UCSD-AML1 (cell line): ENCODE results near the gene DPM2.

ENCODE experiments used
- DNase-seq: peaks from one replicate; lab custom pipeline; 2025; ENCODE audit not compliant: unreplicated experiment; lab: John Stamatoyannopoulos, UW

DPM2 gene

DNA sequence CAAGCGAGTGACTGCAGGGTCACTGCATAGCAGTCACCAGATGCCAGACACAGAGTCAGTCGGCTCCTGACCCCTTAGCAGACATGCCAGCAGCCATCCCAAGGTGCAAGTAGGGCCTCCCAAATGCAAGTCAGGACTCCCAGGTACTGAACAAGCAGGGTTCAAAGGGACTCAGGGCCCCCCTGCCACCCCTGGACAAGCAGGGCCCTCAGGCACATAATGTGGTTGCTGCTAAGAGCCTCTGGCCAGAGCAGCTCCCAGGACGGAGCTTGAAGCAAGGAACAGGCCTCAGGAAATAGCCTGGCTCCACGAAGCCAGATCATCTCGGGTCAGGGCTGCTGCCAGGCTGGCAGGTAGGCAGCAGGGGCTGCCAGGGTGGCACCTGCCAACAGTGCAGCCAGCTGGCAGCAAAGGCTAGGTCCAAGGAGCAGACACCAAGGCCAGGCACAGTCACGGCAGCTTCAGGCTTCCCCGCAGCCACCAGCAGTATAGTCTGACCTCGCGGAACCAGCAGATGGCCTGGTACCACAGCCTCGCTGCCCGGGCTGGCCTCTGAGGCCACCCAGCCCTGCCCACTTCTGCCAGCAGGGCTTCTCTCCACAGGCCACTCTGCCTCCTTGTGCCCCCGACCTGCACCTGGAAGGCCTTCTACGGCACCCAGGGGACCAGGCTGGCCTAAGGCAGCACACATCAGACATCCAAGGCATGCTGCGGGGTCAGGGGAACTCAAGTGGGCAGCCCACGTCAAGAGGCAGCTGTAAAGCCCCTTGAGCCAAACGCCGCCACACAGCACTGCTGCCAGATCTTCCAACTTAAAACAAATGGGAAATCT lies 35.7 kb upstream of the DPM2 start:
- DNase-seq, result no peak

DNA sequence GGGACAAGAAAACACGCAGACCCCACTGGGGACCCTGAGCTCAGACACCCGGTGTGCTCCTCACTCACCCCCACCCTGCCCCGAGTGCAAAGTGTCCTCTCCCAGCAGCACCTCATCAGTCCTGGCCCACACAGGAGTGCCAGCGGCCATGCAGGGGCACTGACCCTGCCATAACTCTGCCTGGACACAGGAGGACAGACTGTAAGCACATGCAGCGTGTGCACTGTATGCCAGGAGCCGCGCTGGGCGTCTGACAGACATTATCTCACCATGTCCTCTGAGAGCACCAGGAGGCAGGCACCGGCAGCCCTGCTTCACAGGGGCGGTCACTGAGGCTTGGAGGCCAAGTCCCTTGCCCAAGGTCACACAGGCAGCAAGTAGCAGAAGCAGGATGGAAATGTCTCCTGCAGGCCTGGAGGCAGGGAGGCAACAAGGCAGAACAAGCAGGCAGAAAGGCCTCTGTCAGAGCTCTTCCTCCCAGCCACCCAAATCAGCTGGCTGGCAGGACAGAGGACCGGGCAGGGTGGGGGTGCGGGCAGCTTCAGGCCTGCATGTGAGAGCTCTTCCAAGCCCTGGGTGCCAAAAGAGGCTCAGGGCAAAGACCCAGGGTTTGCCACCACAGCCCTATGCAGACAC lies 34.7 kb upstream of the DPM2 start:
- no peak for DNase-seq

DNA sequence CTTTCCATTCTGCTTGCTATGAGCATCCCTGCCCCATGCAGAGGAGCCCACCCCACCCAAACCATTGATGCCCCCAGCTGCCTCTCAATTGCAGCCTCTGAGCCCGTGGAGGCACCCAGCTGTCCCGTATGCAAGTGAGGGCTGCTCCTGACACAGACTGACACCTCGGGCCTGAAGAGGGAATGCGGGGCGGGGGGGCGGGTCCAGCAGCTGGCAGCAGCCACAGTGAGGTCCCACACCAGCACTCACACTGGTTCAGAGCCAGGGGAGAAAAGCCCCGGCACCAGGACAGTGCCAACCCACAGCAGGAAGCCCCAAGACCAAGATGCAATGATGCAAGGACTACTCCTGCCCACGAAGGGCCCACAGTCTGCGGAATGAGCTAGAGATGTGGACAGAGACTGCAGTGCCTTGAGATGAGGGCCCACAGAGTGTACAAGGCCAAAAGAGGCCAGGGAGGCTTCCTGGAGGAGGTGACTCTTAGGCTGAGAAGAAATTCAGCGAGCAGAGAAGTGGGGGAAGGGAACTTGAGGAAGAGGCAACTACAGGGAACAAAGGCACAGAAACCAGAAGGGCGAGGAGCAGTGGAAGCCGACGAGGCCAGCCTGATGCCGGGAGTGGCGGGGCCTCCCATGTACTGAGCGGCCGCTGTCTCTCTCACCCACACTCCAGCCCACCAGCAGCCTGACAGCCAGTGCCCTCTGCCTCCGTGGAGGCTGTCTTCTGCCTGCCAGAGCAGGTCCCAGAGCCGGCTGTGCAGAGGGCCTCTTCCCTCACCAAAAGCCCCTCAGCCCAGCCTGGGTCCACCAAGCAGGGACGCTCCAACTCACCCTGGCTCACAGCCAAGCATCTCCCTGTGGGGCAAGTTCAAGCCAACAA lies 33.9 kb upstream of the DPM2 start:
- DNase-seq, result no peak

DNA sequence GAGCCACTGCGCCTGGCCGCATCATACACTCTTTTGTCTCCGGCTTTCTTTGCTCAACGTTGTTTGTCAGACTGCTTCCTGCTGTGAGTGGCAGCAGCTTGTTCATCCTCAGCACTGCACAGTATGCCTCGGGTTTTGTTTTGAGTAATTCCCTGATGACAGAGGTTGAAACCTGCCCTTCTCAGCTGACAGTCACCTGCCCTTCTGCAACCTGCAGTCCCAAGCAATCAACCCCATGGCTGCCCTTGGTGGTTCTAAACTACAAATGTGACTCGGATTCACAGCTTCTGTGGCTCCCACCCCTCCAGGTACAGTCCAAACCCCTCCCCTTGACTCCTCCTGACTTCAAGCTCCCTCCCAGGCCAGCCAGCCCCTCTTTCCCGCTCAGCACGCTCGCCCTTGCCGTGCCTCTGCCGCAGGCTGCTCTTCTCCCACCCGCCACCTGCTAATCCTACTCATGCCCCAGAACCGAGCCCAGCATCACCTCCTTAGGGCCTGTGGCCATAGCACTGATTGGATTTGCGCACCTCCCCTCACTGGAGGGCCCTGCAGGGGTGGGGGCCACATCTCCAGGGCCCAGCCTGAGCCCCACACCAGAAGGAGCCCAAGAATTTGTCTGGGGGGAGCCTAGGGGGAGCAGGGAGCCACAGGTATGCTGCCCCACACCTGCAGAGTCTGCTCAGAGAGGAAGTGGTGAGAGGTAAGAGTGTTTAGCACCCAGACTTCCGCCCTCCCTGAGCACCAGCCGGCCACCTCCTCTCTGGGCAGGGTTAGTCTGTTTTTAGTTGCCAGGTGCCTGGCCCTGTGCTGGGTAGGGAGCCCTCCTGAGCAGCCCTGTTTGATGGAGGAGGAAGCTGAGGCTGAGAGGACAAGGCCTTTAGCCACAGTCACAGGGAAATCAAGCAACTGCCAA lies 33.0 kb upstream of the DPM2 start:
- DNase-seq, result no peak

DNA sequence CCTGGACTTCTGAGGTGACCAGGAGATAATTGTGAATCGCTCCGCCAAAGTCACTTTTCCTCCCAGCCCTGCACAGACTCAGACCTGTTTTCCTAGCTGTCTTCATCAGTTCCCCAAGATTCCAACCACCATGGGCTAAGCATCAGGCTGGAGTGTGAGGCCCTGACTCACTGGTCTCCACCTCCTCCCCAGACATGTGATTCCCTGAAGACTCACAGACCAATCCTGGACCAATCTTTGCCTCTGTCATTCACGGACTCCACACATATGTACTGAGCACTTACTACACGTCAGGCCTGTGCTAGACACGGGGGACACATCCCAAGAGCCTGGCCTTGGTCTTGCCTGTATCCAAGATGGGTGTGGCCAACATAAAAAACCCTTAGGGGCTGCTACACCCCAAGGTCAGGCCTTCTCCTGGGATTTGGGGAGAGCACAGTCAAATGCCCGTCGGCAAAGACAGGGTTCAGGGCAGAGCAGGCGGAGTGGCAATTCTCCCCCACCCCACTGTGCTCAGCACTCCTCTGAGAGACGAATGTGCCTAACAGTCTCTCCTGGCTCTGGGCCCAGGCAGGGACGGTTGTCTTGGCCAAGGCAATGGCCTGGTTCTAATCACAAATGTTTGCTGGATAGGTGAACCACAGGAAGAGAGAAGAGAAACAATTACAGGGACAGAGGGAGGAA lies 31.2 kb upstream of the DPM2 start:
- DNase-seq, result no peak

DNA sequence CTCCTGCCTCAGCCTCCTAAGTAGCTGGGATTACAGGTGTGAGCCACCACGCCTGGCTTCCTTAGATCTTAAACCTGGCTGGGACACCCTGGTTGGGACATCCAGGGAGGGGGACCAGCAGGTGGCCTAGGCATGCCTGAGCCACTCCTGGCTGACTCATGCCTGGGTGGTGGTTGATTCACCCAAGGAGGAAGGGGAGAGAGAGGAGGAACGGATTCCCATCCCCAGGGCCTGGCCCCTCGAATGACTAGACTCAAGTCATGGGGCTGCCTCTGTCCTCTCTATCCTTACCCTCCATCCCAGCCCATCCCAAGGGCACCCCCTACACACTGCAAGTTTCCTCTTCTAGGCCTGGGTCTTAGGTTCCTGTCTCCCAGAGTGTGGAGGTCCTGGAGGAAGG lies 30.4 kb upstream of the DPM2 start:
- DNase-seq, result no peak

DNA sequence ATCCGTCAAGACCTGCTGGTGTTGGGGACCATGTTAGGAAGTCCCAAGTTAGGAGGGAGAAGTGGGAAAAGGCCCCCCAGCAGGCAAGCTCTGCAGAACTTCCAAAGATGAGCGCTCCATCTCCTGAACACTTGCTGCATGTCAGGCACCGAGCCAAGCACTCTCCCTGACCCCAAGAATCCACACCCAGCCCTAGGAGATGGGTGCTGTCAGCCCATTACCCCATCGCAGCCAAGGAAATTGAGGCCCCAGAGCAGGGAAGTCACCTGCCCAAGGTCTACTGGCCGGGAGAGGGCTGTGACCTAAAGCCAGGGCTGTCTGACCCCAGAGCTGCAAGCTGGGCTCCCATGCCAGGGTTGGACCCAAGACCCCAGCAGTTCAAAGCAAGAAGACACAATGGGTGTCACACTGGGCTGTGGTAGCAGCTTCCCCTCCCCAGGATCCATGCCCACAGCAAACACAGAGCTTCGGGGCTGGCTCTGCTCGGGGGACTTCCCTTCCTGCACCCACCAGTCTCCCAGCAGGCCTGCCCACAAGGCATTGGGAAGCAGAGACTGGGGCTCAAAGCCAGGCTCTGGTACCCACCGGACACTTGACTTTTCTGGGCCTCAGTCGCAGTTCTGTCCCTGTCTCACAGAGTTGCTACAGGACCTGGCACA lies 29.6 kb upstream of the DPM2 start:
- no peak for DNase-seq

DNA sequence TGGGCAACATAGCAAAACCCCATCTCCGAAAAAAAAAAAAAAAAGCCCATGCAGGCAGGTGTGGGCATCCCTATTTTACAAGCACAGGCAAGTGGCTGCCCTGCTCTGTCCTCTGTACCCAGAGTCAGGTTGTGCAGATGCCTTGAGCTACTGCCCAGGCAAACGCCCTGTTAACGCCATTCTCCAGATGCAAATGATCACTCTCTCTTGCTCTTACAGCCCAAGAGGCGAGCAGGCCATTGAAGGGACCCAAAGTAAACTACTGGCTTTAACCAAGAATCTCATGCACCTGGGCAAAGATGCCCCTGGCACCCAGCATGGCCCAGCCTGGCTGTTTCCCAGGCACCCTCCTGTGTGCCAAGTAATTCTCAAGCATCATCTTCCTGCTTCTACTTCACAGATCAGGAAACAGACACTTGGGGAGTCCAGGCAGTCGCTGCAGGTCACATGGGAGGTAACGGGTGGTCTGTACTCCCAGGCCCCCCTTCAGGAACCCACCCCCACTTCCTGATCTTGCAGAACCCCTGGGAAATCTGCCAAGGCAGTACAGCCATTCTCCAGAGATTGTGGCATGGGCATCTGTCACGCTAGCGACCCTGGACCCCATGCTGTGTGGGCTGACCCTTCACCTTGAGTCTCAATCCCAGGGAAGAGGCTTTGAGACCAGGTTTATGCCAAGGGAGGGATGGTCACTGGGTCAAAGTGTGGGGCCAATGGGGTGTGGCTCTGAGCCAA lies 28.9 kb upstream of the DPM2 start:
- no peak for DNase-seq

DNA sequence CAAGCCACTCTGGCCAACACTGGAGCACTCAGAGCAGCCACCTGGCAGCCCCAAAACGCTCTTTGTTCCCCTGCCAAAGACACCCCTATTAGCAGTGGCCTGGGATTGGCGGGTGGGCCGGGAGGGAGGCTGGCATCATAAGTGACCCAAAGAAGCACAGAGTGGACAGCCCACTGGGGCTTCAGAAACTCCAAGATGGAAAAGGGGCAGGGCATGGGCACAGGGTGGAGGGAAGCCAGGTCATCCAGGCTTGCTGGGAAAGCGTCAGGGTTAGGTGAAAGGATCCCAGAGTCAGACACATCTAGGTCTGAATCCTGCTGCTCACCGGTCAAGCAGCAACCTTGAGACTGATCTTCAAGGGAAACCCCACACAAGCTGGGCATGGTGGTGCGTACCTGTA lies 28.3 kb upstream of the DPM2 start:
- DNase-seq, result no peak

DNA sequence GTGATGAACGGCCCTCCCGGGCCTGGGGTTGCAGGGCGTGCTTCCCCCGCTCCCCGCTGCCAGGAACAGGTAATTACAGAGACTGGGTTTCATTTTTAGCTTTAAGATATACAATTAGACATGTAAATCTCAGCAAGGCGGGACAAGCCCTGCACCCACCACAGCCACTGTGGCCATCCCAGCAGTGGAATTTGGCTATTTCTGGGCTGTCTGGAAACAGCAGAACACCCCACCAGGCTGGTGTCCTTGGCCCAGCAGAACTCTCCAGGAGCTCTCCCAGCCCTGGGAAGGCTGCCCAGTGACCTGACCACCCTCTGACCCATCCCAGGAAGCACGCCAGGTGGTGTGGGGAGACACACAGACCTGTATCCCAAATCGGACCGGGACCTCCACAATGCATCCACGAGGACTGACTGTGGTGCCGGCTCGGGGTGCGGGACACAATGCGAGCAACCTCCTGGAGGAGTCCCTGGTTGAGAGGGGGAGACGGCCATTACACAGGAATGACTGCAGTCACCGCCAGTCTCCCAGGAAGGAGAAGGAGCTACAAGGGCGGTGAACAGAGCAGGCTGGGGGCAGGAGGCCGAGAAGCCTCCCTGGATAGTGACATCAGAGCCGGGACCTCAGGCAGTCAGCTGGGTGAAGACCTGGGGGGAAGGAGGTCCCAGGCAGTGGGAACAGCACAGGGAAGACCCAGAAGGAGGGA lies 25.9 kb upstream of the DPM2 start:
- DNase-seq, result no peak

DNA sequence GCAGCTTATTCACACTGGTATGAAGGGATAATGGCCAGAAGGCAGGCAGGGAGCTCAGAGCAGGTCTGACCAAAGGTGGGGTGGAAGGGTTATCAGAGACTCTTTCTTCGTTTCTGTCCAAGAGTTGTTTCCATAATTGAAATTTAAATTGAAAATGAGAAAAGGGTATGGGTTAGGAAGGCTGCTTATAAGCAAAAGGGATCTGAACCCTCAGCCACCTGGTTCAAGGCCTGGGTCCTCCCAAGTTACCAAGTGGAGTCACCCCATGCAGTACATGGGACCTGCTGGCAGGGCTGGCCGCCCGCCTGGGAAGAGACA lies 25.3 kb upstream of the DPM2 start:
- no peak for DNase-seq

DNA sequence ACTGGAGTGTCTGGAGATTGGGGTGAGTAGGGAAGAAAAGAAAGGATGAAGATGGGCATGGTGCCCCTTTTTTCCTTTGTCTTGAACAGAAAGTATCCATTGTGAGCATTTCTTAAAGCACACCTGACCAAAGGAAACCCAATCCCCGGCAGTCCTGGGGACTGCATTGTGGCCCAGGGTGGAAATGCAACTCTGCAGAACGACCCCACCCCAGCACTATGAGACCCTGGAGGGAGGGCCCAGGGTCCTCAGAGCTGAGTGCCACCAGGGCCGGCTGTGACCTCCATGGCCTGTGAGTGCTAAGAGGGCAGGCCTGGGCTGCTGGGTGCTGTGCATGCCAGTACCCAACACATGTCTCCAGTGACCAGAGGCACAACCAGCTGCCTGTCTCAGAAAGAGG lies 24.6 kb upstream of the DPM2 start:
- DNase-seq, result no peak

DNA sequence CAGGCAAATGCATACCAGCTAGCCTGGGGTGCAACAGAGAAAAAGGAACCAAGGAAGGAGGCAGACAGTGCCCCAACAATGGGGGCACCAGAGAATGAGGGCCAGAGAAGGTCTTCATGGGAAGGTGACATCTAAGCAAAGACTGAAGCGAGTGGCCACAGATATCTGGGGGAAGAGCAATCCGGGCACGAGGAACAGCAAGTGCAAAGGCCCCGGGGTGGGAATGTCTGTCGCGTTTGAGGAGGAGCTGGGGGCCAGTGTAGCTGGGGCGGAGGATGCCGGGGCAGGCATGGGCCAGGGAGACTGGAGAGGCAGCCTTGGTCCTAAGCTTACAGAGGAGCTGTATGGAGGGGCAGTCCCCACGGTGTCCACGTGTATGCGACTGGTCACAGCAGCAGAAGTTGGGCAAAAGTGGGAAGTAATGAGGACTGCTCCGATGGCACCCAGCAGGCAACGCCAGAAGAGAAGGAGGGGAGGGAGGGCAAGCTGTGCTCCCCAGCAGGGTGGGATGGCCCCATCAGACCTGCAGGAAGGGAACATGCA lies 24.0 kb upstream of the DPM2 start:
- DNase-seq, result no peak

DNA sequence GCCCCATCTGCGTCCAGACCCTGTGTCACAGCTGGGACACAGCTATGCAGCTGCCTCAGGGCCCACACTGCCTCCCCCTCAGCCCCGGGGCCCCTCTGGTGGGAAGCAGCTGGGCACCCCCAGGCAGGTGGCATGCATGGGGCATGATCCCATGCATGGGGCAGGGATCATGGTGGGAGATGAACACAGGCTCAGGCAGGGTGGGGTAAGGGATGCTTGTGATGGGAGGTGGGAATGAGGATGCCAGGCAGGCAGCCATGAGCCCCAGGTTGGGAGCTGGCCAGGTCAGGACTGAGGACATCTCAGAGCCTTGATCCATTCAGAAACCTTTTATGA lies 23.5 kb upstream of the DPM2 start:
- no peak for DNase-seq

DNA sequence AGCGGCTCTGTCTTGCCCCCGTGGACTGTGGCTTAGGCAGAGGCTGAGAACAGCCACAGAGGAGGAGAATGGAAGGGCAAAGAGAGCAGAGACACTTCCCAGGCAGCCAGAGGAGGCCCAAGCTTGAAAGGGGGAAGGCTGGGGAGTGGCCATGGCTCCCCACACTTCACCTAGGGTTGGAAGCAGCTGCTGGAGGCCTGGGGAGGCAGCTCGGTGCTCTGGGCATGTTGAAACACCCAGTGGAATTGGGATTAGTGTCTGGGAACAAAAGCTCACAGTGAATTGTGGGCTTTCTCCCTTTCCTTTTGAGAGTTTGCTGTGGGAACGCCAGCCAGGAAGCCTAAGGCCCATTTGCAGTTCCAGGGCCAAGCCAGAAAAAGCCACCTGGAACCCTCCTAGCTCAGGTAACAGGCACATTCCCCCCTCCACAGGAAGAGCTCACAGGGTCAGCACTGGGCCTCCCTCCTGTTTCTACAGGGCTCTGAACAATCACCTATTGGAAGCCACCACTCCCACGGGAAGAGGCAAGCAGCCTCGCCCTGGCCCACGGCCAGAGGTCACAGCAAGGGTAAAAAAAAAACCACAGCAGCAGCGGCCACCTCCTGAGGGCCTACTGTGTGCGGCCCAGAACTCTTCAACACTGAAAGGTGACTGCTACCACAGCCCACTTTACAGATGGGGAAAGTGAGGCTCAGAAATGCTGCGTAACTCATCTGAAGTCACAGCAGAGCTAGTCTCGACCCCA lies 22.9 kb upstream of the DPM2 start:
- DNase-seq, result no peak

DNA sequence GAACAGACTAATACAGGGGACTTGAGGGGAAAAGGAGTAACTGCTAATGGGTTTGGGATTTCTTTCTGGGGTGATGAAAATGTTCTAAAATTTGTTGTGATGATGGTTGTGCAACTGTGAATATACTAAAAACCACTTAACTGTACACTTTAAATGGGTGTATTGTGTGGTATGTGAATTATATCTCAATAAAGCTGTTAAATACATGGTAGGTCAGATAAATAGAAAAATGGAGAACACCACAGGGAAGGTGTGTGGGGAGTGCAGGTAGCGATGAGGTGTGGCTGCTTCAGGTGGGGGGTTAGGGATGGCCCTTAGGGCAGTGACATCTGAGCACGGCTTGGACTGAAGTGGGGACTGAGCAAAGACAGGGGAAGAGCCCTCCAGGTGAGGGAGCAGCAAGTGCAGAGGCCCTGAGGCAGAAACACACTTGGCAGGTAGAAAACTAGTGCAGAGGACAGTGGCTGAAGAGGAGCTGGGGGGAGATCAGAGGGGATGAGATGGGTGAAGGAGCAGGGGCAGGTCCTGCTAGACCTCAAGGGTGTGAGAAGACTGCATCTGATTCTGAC lies 22.3 kb upstream of the DPM2 start:
- no peak for DNase-seq

DNA sequence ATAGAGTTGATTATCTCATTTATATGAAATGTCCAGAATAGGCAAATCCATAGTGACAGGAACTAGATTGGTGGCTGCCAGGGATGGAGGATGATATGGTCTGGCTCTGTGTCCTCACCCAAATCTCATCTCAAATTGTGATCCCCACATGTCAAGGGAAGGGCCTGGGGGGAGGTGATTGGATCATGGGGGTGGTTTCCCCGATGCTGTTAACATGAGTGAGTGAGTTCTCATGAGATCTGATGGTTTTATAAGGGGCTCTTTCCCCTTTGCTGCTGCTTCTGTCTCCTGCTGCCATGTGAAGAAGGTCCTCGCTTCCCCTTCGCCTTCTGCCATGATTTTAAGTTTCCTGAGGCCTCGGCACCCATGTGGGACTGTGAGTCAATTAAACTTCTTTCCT lies 21.7 kb upstream of the DPM2 start:
- DNase-seq, result no peak
